IPS DF 6.9 (cell line): Measurements from ENCODE around the gene DSTYK.

Experiments
- DNase-seq: peaks from one replicate; pipeline ENCODE4 v3.0.0-alpha.2; 2013; ENCODE audit warnings: low read depth, low spot score
- H3K27ac ChIP-seq: one replicate; pipeline ENCODE4 v1.5.1; 2013; ENCODE audit warnings: low read length, control low read depth
- H3K27me3 ChIP-seq: 2 replicates; pipeline ENCODE4 v1.6.1; 2013; ENCODE audit warnings: mild to moderate bottlenecking, low read length; ENCODE audit not compliant: control insufficient read depth, insufficient read depth
- H3K36me3 ChIP-seq: 2 replicates; pipeline ENCODE4 v1.6.1; 2013; ENCODE audit warnings: low read length; ENCODE audit not compliant: control insufficient read depth, insufficient read depth
- H3K4me1 ChIP-seq: 2 replicates; pipeline ENCODE4 v1.6.1; 2013; ENCODE audit warnings: low read length; ENCODE audit not compliant: control insufficient read depth, insufficient read depth
- H3K4me3 ChIP-seq: 2 replicates; pipeline ENCODE4 v1.5.1; 2013; ENCODE audit warnings: mild to moderate bottlenecking, low read length
- H3K9me3 ChIP-seq: 2 replicates; pipeline ENCODE4 v1.6.1; 2013; ENCODE audit warnings: low read length, inconsistent platforms; ENCODE audit not compliant: control insufficient read depth, insufficient read depth
- WGBS: extraction: QIAGEN DNeasy Blood & Tissue Kit; methylation state at CpG from one replicate; pipeline ENCODE4 v1.1.7; 2013; ENCODE audit warnings: mixed read lengths, missing lambda C conversion rate; ENCODE audit not compliant: insufficient read length, insufficient coverage; 5-methylcytosine and 5-hydroxymethylcytosine counted together

The DSTYK gene

DNA sequence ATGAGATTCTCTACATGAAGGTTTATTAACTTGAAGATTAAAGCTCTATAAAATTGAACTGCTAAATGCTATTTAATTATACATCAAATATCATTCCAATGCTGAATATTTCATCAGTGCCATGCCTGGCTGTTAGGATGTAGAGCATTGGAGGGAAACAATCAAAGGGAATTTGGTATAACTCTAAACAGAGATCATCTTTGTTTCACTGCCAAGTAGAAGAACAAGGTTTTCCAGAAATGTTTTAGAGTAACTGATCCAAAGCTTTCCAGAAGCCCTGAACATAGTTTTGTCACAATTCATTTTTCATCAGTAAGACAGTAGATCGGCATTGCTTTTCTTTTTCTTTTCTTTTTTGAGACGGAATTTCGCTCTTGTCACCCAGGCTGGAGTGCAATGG, 5.9 kb upstream of the DSTYK start:
- Histone ChIP-seq H3K27ac (no peak overlapping the region), H3K4me3 (no peak overlapping the region), H3K27me3 (no peaks in the 10 kb centered on the region), H3K4me1 (no peaks in the 10 kb centered on the region), H3K36me3 (no peaks in the 10 kb centered on the region), H3K9me3 (no peaks in the 10 kb centered on the region)
- no CpG with 5 or more reads among the region's 3 CpGs for WGBS
- DNase-seq, result no peak

DNA sequence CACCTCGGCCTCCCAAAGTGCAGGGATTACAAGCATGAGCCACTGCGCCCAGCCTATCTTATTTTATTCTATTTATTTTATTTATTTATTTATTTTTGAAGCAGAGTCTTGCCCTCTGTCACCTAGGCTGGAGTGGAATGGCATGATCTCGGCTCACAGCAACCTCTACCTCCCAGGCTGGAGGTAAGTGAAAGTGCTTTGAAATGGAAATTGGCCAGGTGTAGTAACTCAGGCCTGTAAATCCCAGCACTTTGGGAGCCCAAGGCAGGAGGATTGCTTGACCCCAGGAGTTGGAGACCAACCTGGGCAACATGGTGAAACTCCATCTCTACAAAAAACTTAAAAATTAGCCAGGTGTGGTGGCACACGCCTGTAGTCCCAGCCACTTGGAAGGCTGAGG, 5.1 kb upstream of the DSTYK start:
- H3K4me1 ChIP-seq, result no peaks in the 10 kb centered on the region
- H3K9me3 ChIP-seq, result no peaks in the 10 kb centered on the region
- DNase-seq, result no peak
- no peaks in the 10 kb centered on the region for H3K36me3 ChIP-seq
- WGBS, result no CpG with 5 or more reads among the region's 4 CpGs
- H3K27ac ChIP-seq, result no peak overlapping the region
- H3K27me3 ChIP-seq, result no peaks in the 10 kb centered on the region
- H3K4me3 ChIP-seq, result no peak overlapping the region

DNA sequence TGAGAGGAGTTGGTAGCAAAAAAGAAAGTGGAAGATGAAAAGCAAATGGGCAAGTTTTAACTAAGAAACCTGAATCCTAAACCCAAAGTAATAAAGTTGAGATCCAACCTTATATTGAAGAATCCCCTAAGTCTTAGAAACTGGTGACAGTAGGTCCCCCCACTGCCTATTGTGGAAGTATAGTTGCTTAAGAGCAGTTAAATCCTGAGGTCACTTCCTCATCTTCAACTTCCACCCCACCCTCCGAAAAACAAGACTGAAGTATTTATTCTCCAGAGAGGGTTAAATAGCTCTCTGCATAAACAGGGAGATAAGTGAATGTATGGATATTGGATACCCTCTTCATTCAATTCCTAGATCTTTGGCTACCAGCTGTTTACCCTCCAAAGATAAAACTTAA, 3.3 kb upstream of the DSTYK start:
- Histone ChIP-seq H3K9me3 (no peaks in the 10 kb centered on the region), H3K4me1 (no peaks in the 10 kb centered on the region), H3K27ac (no peak overlapping the region), H3K36me3 (no peaks in the 10 kb centered on the region), H3K27me3 (no peaks in the 10 kb centered on the region), H3K4me3 (no peak overlapping the region)
- no CpG with 5 or more reads among the region's 1 CpG for WGBS
- no peak for DNase-seq

DNA sequence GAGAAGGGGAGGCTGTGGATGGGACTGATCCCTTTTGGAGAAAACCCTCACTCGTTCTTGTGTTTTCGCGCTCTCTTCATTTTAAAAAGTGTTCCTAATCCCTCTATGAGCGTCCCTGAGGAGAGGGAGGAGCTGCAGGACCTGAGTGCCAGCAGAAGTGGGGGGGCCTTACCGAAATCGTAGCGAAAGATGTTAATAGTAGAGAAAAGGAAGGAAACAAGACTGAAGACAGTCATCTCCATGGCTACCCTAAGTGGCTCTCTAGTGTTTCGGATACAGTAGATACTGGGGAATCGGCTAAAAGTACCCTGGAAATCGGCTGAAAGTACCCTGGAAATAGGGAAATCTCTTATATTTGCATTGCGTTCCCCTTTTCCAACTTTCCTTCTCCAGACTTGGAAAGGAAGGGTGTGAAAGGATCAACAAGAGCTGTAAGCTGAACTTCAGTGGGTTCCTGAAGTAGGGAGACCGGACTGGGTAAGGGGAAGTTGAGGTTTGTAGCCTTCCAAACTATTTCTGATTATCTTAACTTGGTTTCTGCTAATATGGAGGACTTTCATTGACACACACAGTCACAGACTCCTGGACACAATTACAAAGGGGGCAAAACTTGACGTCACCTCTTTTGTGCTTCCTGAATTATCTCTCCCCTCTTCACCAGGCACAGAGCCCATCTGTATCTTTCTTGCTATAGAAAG, 486 bp upstream of the DSTYK start:
- WGBS, result no CpG with 5 or more reads among the region's 13 CpGs
- H3K4me1 ChIP-seq, result no peaks in the 10 kb centered on the region
- H3K4me3 ChIP-seq, result no peak overlapping the region; the same call in 1 of the 2 replicates
- no peak overlapping the region for H3K27ac ChIP-seq
- no peak for DNase-seq
- no peaks in the 10 kb centered on the region for H3K9me3 ChIP-seq
- no peaks in the 10 kb centered on the region for H3K36me3 ChIP-seq
- H3K27me3 ChIP-seq, result no peaks in the 10 kb centered on the region

DNA sequence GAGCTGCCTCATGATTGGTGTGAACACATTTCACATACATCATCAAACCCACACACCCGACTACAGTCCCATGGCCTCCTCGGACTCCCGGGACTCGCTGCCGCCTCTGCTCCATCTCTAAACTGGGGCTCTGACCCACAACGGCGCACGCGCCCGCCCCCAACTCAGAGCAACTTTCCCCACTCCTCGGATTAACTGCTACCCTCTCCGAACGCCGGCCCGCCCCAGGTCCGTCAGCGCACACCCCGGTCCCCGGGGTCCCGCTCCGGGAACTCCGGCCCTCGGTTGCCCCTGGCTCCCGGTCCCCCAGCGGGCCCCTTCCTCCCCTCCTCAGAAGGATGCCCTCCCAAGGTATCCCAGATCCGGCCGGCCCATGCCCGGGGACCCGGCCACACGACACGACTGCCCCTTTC, 740 bp downstream of the DSTYK start:
- H3K9me3 ChIP-seq, result no peaks in the 10 kb centered on the region
- no CpG with 5 or more reads among the region's 31 CpGs for WGBS
- H3K36me3 ChIP-seq, result no peaks in the 10 kb centered on the region
- H3K27me3 ChIP-seq, result no peaks in the 10 kb centered on the region
- H3K4me3 ChIP-seq, result peak overlapping the region; percentile 62; the same call in 1 of the 2 replicates
- no peak for DNase-seq
- no peaks in the 10 kb centered on the region for H3K4me1 ChIP-seq
- no peak overlapping the region for H3K27ac ChIP-seq

DNA sequence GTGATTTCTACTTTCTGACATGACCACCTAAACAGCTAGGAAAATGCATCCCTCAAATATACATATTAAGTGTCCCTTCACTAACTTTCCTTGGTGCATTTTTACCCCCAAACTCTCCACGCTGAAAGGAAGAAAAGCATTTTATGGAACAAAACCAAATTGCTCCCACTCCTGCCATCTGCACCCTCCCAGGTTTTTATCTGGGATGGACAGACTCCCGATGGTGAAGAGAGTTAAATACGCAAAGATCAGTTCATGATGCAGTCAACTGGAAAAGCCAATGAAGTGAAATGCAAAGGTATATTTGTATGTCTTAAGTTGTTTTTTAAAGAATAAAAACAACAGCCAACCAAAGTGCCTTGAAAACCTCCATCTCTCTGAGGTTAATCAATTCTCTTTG, 2.7 kb downstream of the DSTYK start:
- Histone ChIP-seq H3K4me1 (no peaks in the 10 kb centered on the region), H3K4me3 (no peak overlapping the region), H3K36me3 (no peaks in the 10 kb centered on the region), H3K27ac (no peak overlapping the region), H3K9me3 (no peaks in the 10 kb centered on the region), H3K27me3 (no peaks in the 10 kb centered on the region)
- WGBS, result no CpG with 5 or more reads among the region's 3 CpGs
- DNase-seq, result no peak

DNA sequence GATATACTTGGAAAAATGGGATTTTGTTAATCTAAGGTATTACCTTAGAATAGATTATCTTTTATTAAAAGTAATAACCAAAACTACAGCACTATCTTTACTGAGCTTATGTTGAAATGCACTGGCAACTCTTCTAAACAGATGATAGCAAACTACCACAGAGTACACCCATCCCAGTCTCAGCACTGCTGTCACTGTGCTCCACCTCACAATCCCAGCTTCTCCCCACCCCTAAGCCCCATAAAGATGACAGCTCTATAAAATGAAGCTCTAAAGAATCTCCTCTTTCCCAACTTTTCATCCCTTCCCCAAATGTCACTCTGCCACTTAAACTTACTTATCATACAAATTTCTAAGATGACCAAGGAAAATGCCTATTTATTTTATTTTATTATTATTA, 6.4 kb downstream of the DSTYK start:
- H3K4me3 ChIP-seq, result no peak overlapping the region
- H3K27me3 ChIP-seq, result no peaks in the 10 kb centered on the region
- H3K4me1 ChIP-seq, result peaks cover 9% of the 10 kb centered on the region; the same call in 1 of the 2 replicates
- H3K9me3 ChIP-seq, result no peaks in the 10 kb centered on the region
- H3K27ac ChIP-seq, result no peak overlapping the region
- H3K36me3 ChIP-seq, result no peaks in the 10 kb centered on the region
- DNase-seq, result no peak

DNA sequence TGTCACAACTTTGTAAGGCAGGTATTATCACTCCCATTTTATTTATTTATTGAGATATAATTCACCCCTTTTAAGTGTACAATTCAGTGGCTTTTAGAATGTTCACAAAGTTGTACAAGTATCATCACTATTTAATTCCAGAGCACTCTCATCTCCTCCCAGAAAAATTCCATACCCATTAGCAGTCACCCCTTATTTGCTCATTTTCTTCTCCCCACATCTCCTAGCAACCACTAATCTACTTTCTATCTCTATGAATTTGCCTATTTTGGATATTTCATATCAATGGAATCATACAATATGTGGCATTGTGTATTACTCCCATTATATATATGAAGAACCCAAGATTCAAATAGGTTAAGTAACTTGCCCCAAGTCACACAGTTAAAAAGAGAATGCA, 7.0 kb downstream of the DSTYK start:
- no peak overlapping the region for H3K27ac ChIP-seq

DNA sequence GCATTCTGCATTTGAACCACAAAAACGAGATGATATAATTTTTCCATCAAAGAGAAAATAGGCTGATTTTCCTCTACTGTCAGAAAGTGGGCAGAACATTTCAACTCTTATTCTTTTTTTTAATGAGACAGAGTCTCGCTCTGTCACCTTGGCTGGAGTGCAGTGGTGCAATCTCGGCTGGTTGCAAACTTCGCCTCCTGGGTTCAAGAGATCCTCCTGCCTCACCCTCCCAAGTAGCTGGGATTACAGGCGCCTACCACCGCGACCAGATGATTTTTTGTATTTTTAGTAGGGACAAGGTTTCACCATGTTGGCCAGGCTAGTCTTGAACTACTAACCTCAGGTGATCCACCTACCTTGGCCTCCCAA, 11.6 kb downstream of the DSTYK start:
- Histone ChIP-seq H3K27ac (no peak overlapping the region), H3K36me3 (no peaks in the 10 kb centered on the region), H3K4me3 (no peak overlapping the region), H3K4me1 (peaks cover 9% of the 10 kb centered on the region; the same call in 1 of the 2 replicates), H3K9me3 (no peaks in the 10 kb centered on the region), H3K27me3 (no peaks in the 10 kb centered on the region)
- DNase-seq, result no peak
- WGBS, result no CpG with 5 or more reads among the region's 7 CpGs

More for the DNA sequence above, 7.0 kb downstream of the DSTYK start:
- Histone ChIP-seq H3K27me3 (no peaks in the 10 kb centered on the region), H3K36me3 (no peaks in the 10 kb centered on the region), H3K4me3 (no peak overlapping the region), H3K4me1 (peaks cover 9% of the 10 kb centered on the region; the same call in 1 of the 2 replicates), H3K9me3 (no peaks in the 10 kb centered on the region)
- DNase-seq, result no peak

DNA sequence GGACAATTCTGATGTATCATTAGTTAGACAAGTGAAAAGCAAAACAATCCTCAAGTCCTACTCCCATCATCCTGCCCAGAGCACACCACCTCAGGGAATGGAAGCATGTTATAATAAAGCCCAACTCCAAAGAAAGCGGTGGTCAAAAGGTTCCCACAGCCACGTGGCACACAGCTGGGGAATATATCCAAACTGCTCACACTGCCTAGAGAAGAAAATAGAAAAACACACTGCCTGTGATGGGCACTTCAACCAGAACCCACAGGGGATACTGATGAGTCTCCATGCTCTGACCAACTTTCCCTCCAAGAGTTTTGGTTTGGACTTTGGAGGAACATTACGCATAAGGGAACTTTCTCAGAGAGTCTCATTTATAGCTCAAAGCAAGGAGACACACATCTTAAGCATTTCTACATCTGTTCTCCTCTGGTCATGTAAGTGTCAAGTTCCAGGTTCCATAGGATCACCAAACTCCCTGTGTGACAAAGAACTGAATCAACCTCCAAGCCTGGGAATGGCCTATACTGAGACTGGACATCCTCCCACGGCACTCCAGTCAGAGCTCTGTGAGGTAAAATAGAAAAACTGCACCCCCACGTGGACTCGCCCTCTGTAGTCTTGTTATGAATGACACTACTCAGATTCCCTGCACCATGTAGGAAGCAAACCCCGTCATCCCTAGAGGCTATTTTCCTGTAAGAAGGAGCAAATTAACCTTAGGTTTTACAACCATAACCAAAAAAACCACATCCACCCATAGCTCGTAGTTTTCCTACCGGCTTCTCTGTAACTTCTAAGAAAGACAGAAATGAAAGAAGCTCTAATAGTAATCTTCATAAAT, 12.2 kb downstream of the DSTYK start:
- Histone ChIP-seq H3K4me1 (peaks cover 9% of the 10 kb centered on the region; the same call in 1 of the 2 replicates), H3K27me3 (no peaks in the 10 kb centered on the region), H3K36me3 (no peaks in the 10 kb centered on the region), H3K9me3 (no peaks in the 10 kb centered on the region), H3K27ac (no peak overlapping the region), H3K4me3 (no peak overlapping the region)
- no CpG with 5 or more reads among the region's 9 CpGs for WGBS
- no peak for DNase-seq

DNA sequence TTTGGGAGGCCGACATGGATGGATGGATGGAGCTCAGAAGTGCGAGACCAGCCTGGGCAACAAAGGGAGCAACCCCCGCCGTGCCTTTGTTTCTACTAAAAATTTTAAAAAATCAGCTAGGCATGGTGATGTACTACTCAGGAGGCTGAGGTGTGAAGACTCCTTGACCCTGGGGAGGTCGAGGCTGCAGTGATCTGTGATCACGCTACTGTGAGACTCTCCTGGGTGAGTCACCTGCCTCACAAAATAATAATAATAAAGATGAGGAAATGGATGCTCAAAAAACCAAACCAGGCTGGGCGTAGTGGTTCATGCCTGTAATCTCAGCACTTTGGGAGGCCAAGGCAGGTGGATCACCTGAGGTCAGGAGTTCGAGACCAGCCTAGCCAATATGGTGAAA, 19.2 kb downstream of the DSTYK start:
- DNase-seq, result no peak
- Histone ChIP-seq H3K27me3 (no peaks in the 10 kb centered on the region), H3K27ac (no peak overlapping the region), H3K4me3 (no peak overlapping the region), H3K4me1 (peaks cover 9% of the 10 kb centered on the region), H3K36me3 (no peaks in the 10 kb centered on the region), H3K9me3 (no peaks in the 10 kb centered on the region)
- WGBS, result no CpG with 5 or more reads among the region's 8 CpGs
